Mucosa of stomach (tissue), 1 donor: Measurements from ENCODE around the gene PGC.

Experiments used
- H3K27me3 ChIP-seq: one replicate; pipeline ENCODE4 v1.7.0; 2013; ENCODE audit warnings: mild to moderate bottlenecking, low read length; ENCODE audit not compliant: control insufficient read depth, insufficient read depth
- H3K36me3 ChIP-seq: one replicate; pipeline ENCODE4 v1.7.0; 2013; ENCODE audit warnings: low read length; ENCODE audit not compliant: control insufficient read depth, insufficient read depth
- H3K4me1 ChIP-seq: one replicate; pipeline ENCODE4 v1.7.0; 2013; ENCODE audit warnings: mild to moderate bottlenecking, low read length; ENCODE audit not compliant: control insufficient read depth, insufficient read depth
- H3K4me3 ChIP-seq: one replicate; pipeline ENCODE4 v1.7.0; 2013; ENCODE audit warnings: low read length
- H3K9ac ChIP-seq: one replicate; pipeline ENCODE4 v1.7.0; 2013; ENCODE audit warnings: mild to moderate bottlenecking, low read length, moderate library complexity
- H3K9me3 ChIP-seq: one replicate; pipeline ENCODE4 v1.7.0; 2013; ENCODE audit warnings: mild to moderate bottlenecking, low read length, moderate library complexity; ENCODE audit not compliant: control insufficient read depth
- donor health status: Pancreatic carcinoma.

The PGC gene

DNA sequence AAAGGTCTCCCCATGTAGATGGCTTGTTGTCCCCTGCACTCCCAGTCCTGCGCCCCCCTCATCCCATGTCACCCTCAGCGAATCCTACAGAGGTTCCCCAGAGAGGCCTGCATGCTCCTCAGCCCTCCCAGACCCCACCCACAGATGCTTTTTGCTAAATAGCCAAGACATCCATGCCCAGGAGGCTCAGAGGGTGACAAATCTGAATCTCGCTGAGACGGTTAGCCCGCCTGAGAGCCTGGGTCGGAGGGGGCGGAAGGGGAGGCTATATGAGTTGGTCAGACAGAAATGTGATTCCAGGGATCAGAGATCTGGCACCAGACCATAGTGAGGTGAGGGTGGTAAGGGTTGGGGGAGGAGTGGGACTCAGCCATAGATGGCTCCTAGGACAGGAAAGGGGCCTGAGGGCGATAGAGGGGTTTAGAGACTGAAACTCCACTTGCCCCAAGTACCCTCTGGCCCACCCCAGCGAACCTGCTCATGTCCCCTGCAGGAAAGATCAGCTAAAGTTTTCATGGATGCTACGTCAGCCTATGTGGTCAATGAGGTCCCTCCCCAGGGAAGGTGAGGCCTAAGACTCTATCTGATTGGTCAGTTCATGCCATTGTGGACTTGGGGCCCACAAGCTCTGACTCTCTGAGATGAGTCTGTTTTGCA is 45.0 kb downstream of the PGC start:
- Histone ChIP-seq H3K9ac (no peak overlapping the region), H3K36me3 (no peaks in the 10 kb centered on the region), H3K4me3 (no peak overlapping the region), H3K27me3 (no peaks in the 10 kb centered on the region), H3K4me1 (peaks cover 30% of the 10 kb centered on the region), H3K9me3 (no peaks in the 10 kb centered on the region)

DNA sequence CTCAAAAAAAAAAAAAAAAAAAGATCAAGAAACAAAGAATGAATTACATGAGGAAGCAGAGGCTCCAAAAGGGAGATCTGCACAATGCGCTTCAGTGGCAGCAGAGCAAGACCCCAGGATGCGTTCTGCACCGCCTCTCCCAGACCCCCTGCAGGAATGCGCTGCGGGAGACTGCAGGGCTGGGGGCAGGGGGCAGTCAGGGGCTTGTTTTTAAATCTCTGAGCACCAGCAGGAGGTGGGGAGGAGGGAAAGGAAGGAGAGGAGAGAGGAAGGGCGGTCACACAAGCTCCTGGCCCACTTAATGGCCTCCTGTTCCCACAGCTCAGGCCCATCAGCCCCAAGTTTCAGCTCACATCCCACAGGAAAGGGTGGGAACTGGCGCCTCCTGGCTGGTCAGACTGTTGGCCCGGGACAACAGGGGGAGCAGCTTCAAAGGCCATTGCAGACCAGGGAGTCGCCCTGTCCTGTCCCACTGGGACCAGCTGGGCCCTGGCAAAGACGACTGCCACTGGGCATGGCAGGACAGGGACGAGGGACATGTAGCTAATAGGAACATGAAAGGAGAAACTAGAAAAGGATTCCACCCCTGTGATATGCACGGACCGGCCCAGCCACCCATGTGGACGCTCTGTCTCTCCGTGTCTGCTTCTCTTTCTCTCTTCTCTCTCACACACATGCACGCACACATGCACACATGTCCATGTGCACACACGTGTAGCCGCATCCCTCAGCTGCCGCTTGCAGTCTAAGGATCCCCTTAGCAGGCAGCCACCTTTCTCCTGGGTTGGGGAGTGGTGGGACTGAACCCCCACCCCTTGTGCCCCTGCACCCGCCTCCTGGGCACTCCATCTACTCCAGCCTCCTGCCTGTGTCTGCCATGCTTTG is 46.5 kb downstream of the PGC start:
- Histone ChIP-seq H3K9me3 (no peaks in the 10 kb centered on the region), H3K36me3 (no peaks in the 10 kb centered on the region), H3K4me1 (peaks cover 17% of the 10 kb centered on the region), H3K27me3 (no peaks in the 10 kb centered on the region), H3K4me3 (no peak overlapping the region), H3K9ac (no peak overlapping the region)

DNA sequence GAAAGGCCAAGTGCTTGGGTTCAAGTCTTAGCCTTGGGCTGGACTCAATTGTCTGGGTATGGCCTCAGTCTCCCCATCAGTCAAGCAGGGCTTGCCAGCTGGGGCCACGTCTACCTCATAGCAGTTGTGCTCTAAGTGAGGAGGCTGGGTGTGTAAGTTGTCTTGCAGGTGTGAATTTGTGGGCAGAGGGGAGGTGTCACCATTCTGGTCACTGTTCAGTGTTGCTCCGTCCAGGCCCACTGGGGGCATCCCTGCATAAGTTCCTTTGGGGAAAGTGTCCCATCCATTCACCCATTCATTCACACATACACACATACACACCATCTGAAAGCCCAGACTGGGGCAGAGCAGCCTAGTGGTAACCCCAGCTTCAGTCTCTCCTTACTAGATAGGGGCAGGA is 48.1 kb downstream of the PGC start:
- H3K9ac ChIP-seq = no peak overlapping the region

DNA sequence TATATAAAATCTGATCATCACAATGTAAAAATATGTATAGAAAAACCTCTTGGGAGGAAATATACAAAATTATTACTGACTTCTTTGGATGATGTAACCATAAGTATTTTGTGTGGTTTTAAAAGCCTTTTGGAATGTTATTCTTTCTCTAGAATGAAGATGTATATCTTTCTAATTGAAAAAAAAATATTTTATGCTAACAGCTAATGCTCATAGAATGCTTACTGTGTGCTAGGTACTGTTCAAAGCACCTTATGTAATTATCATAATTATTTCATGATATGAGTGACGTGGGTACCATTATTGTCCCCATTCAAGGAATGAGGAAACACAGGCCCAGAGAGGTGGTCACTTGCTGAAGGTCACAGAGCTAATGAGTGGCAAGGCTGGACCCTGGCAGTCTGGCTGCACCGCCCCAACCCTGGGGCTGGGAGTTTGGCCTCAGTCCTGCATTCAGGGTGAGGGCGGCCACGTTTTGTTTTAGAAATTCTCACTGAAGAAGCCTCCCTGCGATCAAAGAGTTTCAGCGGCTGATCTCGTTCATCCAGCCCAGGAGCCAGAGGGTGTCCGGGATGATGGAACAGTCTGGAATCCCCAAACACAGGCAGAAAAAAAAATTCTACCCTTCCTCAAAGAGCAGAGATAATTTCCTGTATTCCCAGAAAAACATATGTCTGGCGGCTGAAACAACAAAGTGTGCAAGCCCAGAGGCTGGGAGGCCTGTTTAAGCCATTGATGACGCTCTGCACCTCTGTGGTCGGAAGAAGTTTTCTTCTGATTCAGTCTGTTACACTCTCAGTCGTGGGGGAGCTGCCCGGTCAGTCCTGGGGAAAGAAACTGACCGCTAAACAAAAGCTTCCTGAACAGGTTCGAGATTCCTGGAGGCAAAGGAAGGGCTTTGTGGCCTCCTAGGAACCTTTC is 49.1 kb downstream of the PGC start:
- Histone ChIP-seq H3K36me3 (no peaks in the 10 kb centered on the region), H3K4me1 (peaks cover 5% of the 10 kb centered on the region), H3K9me3 (no peaks in the 10 kb centered on the region), H3K9ac (no peak overlapping the region), H3K27me3 (no peaks in the 10 kb centered on the region), H3K4me3 (no peak overlapping the region)

More for the DNA sequence above, 48.1 kb downstream of the PGC start:
- Histone ChIP-seq H3K4me1 (peaks cover under 1% of the 10 kb centered on the region), H3K27me3 (no peaks in the 10 kb centered on the region), H3K4me3 (no peak overlapping the region), H3K36me3 (no peaks in the 10 kb centered on the region), H3K9me3 (no peaks in the 10 kb centered on the region)

DNA sequence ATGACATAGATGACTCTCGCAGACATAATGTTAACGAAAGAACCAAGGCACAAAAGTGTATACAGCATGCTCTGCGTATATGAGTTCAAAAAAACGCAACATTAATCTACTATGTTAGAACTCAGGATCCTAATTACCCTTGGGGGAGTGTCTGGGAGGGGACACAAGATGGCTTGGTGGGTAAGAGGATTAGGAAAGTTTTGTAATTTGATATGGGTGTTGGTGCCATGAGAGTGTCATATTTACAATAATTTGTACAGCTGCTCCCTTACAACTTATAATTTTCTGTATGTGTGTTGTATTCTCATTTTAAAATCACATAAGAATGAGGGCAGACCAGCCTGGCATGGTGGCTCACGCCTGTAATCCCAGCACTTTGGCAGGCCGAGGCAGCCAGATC is 50.4 kb downstream of the PGC start:
- H3K9ac ChIP-seq = no peak overlapping the region
- no peaks in the 10 kb centered on the region for H3K9me3 ChIP-seq
- H3K27me3 ChIP-seq = no peaks in the 10 kb centered on the region

DNA sequence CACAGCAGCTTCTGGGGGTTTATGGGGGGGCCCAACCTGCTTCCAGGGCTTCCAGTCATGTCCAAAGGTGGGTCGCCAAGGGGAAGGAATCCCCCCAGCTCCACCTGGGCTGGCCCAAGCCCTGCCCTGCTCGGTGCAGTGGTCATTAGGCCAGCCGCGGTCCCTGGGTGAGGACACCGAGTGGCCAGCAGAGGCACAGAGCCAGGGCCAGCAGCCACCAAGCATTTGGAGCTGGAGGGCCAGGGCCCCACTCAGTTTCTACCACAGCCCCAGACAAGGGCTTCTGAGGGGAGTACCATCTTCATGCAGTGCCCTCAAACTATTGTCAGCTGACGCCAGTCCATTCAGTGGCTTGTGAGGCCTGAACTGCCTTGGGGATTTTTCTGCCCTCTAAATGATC is 51.4 kb downstream of the PGC start:
- peaks cover 10% of the 10 kb centered on the region for H3K4me1 ChIP-seq
- H3K27me3 ChIP-seq = no peaks in the 10 kb centered on the region
- no peaks in the 10 kb centered on the region for H3K9me3 ChIP-seq
- no peaks in the 10 kb centered on the region for H3K36me3 ChIP-seq
- H3K4me3 ChIP-seq = no peak overlapping the region
- H3K9ac ChIP-seq = no peak overlapping the region

More for the DNA sequence above, 50.4 kb downstream of the PGC start:
- no peaks in the 10 kb centered on the region for H3K36me3 ChIP-seq
- no peak overlapping the region for H3K4me3 ChIP-seq
- peaks cover 10% of the 10 kb centered on the region for H3K4me1 ChIP-seq

DNA sequence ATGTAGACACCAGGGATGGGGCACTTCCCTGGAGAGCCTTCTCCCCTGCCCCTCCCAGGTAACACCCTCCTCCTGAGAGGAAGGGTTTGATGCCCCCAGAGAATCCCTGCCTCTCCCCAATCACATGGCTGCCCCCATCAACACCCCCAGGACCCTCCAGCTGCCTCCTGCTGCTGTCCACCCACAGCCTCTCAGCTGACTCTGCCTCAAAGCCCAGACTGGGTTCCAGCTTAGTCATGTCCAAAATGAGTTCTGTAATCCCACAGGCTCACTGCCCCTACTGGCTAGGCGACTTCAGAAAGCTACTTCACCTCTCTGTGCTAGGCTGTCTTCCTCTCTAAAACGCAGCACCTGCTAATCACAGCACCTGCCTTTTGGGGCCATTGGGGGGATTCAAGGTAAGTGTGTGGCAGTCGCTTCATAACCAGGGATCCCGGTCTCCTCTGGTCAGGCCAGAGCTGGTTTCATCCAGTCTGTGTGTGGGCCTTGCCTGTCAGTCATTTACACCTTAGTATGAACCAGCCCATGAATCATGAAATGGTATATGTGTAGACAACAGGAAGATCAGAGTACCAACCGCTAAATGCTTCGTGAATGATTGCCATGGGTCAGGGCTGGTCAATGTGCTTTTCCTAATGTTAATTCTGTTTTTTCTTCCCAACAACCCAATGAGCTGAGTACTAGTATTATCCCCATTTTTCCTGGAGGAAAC is 52.2 kb downstream of the PGC start:
- H3K27me3 ChIP-seq = no peaks in the 10 kb centered on the region
- no peaks in the 10 kb centered on the region for H3K9me3 ChIP-seq
- no peak overlapping the region for H3K9ac ChIP-seq
- no peaks in the 10 kb centered on the region for H3K36me3 ChIP-seq
- peaks cover 10% of the 10 kb centered on the region for H3K4me1 ChIP-seq
- no peak overlapping the region for H3K4me3 ChIP-seq

DNA sequence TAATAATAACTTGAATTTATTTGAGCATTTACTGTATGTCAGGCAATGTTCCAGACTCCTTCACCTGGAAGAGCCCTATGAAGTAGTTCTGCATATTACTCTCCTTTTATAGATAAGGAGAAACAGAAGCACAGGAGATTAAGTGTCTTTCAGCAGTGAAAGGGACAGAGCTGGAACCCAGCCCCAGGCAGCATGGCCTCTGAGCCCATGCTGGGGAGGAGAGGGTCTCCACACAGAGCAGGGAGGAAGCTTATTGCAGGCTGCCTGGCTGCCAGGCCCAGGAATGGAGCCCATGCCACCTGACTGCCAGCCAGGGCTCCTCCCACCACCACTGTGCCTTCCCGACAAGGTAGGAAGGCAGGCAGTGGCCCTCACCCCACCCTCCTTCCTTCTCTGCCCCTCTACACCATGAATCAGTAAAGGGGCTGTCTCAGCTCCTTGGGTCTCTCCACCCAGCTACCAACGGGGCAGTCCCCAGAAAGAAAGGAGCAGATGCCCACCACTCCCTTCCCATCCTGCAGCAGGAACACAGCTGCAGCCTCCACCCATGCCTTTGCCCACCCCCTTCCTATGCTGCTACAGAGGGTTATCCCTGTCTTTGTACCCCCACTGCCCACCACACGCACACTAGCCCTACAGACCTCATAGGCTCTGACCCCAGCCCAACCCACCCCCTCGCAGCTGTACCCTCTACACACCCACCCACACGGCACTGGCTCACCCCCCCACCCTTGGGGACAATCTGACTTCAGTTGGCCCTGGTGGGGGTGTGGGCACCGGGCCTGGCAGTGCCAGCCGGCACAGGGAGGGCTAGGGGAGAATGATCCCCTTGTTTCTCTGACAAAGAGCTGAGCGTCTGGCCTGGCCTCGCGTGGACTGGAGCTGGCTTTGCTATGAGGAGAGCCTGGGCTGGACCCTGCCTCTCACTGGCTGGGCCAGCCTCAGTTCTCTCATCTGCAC is 53.6 kb downstream of the PGC start:
- no peak overlapping the region for H3K4me3 ChIP-seq
- no peak overlapping the region for H3K9ac ChIP-seq
- no peaks in the 10 kb centered on the region for H3K36me3 ChIP-seq
- peaks cover 22% of the 10 kb centered on the region for H3K4me1 ChIP-seq
- H3K9me3 ChIP-seq = no peaks in the 10 kb centered on the region
- no peaks in the 10 kb centered on the region for H3K27me3 ChIP-seq

DNA sequence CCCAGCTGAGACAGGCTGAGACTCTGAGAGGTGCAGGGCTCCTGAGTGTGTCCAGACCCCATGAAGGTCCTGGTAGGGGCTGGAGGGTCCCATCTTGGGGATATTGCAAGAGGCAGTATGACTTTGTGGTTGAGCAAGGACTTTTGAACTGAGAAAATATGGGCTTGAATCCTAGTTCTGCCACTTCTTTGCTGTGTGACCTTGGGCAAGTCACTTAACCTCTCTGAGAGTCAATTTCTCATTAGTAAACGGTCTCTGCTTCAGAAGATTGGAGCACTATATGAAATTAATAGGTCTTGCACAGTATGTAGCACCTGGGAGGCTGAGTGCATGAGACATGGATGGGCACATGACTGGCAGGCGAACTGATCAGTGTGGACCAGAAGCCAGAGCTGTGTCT is 54.5 kb downstream of the PGC start:
- Histone ChIP-seq H3K9ac (no peak overlapping the region), H3K9me3 (no peaks in the 10 kb centered on the region), H3K36me3 (no peaks in the 10 kb centered on the region), H3K4me3 (no peak overlapping the region), H3K4me1 (peaks cover 30% of the 10 kb centered on the region), H3K27me3 (no peaks in the 10 kb centered on the region)

DNA sequence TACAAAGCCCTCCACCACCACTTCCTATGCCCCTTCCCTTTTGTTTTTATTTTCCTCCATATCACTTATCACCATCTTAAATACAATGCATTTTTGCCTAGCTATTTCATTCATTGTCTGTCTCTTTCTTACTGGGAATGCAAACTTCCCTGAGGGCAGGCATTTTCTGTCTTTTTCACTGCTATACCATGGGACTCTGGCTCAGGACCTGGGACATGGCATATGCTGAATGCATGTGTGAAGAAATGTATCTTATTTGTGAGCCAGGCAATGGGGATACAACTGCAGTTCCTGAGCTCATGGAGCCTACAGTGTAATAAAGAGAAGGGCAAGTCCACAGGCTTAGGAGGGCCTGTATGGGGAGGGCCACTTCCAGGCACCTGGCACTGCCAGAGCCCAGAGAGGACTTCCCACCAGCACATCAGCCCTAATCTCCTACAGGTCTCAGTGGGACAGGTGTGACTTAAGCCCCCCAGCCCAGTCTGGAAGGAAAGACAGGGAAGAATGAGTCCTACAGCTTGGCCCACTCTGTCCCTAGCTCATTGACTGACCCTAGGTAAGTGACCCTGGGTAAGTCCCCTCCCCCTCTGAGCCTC is 55.0 kb downstream of the PGC start:
- no peak overlapping the region for H3K9ac ChIP-seq

More for the DNA sequence above, 55.0 kb downstream of the PGC start:
- Histone ChIP-seq H3K4me3 (no peak overlapping the region), H3K36me3 (peaks cover 4% of the 10 kb centered on the region), H3K27me3 (no peaks in the 10 kb centered on the region), H3K4me1 (peaks cover 36% of the 10 kb centered on the region), H3K9me3 (no peaks in the 10 kb centered on the region)
